ENCODE results near the gene DHX35.

DNA sequence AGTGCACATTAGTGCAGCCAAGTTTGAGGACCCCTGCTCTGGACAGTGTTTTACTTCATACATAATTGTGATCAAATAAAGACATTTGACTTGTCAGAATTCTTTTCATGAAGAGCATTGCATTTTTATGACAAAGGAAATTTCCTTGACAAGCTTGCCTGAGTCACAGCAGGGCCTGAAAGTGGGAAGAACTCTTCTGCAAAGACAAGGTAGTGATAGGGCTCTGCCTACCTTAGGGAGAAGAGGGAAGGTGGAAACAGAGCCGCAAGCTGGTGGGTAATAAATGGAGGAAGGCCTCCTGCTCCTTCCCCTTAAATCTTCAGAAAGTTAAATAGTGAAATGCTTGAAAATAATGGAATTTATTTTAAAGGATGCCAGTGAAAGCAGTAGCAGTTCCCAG is 118.2 kb downstream of the DHX35 start:
- TF ChIP-seq GLIS2 (tag by site-specific recombination; IDR thresholded peaks at IDR 0.05): no peak
- TF ChIP-seq, protein P1, sequence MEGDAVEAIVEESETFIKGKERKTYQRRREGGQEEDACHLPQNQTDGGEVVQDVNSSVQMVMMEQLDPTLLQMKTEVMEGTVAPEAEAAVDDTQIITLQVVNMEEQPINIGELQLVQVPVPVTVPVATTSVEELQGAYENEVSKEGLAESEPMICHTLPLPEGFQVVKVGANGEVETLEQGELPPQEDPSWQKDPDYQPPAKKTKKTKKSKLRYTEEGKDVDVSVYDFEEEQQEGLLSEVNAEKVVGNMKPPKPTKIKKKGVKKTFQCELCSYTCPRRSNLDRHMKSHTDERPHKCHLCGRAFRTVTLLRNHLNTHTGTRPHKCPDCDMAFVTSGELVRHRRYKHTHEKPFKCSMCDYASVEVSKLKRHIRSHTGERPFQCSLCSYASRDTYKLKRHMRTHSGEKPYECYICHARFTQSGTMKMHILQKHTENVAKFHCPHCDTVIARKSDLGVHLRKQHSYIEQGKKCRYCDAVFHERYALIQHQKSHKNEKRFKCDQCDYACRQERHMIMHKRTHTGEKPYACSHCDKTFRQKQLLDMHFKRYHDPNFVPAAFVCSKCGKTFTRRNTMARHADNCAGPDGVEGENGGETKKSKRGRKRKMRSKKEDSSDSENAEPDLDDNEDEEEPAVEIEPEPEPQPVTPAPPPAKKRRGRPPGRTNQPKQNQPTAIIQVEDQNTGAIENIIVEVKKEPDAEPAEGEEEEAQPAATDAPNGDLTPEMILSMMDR (tag by site-specific recombination; IDR thresholded peaks at IDR 0.05): no peak
- TF ChIP-seq HOXA7 (CRISPR knock-in tag; IDR thresholded peaks at IDR 0.05; ENCODE audit: borderline replicate concordance): no peak
- TF ChIP-seq ZNF510 (tag by site-specific recombination; IDR thresholded peaks at IDR 0.05; ENCODE audit: insufficient replicate concordance): no peak
- TF ChIP-seq ZBTB7A (tag by site-specific recombination; IDR thresholded peaks at IDR 0.05; ENCODE audit: low read depth): no peak
- TF ChIP-seq ZNF175 (tag by site-specific recombination; IDR thresholded peaks at IDR 0.05): no peak
- TF ChIP-seq ZNF416 (tag by site-specific recombination; IDR thresholded peaks at IDR 0.05): no peak
- TF ChIP-seq, protein P2, sequence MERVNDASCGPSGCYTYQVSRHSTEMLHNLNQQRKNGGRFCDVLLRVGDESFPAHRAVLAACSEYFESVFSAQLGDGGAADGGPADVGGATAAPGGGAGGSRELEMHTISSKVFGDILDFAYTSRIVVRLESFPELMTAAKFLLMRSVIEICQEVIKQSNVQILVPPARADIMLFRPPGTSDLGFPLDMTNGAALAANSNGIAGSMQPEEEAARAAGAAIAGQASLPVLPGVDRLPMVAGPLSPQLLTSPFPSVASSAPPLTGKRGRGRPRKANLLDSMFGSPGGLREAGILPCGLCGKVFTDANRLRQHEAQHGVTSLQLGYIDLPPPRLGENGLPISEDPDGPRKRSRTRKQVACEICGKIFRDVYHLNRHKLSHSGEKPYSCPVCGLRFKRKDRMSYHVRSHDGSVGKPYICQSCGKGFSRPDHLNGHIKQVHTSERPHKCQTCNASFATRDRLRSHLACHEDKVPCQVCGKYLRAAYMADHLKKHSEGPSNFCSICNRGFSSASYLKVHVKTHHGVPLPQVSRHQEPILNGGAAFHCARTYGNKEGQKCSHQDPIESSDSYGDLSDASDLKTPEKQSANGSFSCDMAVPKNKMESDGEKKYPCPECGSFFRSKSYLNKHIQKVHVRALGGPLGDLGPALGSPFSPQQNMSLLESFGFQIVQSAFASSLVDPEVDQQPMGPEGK (tag by site-specific recombination; IDR thresholded peaks at IDR 0.05): no peak
- no peak for TF ChIP-seq TCF7L2 (IDR thresholded peaks at IDR 0.05; ENCODE audit: borderline replicate concordance, low read depth, low read length)
- TF ChIP-seq, protein P3, sequence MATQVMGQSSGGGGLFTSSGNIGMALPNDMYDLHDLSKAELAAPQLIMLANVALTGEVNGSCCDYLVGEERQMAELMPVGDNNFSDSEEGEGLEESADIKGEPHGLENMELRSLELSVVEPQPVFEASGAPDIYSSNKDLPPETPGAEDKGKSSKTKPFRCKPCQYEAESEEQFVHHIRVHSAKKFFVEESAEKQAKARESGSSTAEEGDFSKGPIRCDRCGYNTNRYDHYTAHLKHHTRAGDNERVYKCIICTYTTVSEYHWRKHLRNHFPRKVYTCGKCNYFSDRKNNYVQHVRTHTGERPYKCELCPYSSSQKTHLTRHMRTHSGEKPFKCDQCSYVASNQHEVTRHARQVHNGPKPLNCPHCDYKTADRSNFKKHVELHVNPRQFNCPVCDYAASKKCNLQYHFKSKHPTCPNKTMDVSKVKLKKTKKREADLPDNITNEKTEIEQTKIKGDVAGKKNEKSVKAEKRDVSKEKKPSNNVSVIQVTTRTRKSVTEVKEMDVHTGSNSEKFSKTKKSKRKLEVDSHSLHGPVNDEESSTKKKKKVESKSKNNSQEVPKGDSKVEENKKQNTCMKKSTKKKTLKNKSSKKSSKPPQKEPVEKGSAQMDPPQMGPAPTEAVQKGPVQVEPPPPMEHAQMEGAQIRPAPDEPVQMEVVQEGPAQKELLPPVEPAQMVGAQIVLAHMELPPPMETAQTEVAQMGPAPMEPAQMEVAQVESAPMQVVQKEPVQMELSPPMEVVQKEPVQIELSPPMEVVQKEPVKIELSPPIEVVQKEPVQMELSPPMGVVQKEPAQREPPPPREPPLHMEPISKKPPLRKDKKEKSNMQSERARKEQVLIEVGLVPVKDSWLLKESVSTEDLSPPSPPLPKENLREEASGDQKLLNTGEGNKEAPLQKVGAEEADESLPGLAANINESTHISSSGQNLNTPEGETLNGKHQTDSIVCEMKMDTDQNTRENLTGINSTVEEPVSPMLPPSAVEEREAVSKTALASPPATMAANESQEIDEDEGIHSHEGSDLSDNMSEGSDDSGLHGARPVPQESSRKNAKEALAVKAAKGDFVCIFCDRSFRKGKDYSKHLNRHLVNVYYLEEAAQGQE (tag by site-specific recombination; IDR thresholded peaks at IDR 0.05): no peak

All from HEK293 (cell line).